H1 (cell line): ENCODE measurements around the gene C12orf56. TPM values are rescaled to one million over a fixed set of nuclear protein-coding genes. Genes with fewer than 3 reads are reported as not detected.

Experiments
- ASH2L ChIP-seq: fragments of 200-600, 300-600 bp; sonication (generic); IDR thresholded peaks from one replicate; pipeline ENCODE4 v1.7.1; 2017; ENCODE audit warnings: low read length
- GTF2F1 ChIP-seq: IDR thresholded peaks from 2 replicates; pipeline ENCODE4 v1.6.1; 2012; ENCODE audit warnings: low read depth, low read length, improper control_type of control experiment, borderline replicate concordance
- POU5F1 ChIP-seq: IDR thresholded peaks from 2 replicates; pipeline ENCODE4 v1.6.1; 2011; ENCODE audit warnings: low read depth, mild to moderate bottlenecking, low read length, moderate library complexity
- RFX5 ChIP-seq: IDR thresholded peaks from 2 replicates; pipeline ENCODE4 v1.6.1; 2011; ENCODE audit warnings: low read depth, low read length, improper control_type of control experiment, borderline replicate concordance
- SP2 ChIP-seq: IDR thresholded peaks from 2 replicates; pipeline ENCODE4 v1.6.1; 2012; ENCODE audit warnings: mild to moderate bottlenecking, low read length, inconsistent platforms
- TEAD4 ChIP-seq: IDR thresholded peaks from 2 replicates; pipeline ENCODE4 v1.6.1; 2012; ENCODE audit warnings: low read depth, low read length, inconsistent platforms, mixed read lengths
- polyA plus RNA-seq, 7 experiments: library from polyadenylated mRNA; depleted of rRNA in 3 of 7; stranded (reverse) in 5 of 7; unstranded in 2 of 7; fragments of >200 nt in 5 of 7; fragments of 200-250 nt in 2 of 7; gene quantifications; 1 replicate in 5 of 7; 2 replicates in 1 of 7; 4 replicates in 1 of 7; pipeline versions ENCODE4 v1.2.1 to v1.2.3, GENCODE V29; 2011 to 2013; ENCODE audit warnings: missing spikeins in 2 of 7, mixed read lengths in 2 of 7
- total RNA-seq: library from RNA; stranded (reverse); fragmentation: NEBNext Ultra II Directional; extraction: Animal tissue kit (Norgen Biotek cat#: 25700); gene quantifications from 2 replicates; pipeline ENCODE4 v1.2.1, GENCODE V29; 2021

Gene C12orf56
- total and polyA plus RNA-seq, 2 of the 8 experiments (the other 6 are each of a cell fraction or from before 2014, with no cell fraction given), result 1.1 to 2.9 TPM

DNA sequence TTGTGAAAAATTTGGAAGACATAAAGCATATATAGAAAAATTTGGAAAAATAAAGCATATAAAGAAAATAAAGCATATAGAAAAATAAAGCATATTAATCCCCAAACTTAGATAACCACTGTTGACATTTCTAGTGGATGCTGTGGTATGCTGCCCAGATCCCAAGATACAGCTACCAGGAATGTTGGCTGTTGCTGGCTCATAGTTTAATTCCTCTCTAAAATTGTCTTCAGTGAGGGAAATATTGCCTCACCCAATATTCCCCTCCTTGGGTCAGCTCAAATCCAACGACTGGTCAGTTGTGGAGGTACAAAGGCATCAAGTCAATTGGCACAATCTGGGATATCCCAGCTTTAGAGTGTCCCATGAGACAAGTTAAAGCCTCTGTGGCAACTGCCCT is 158.4 kb downstream of the C12orf56 start (continued):
- TF ChIP-seq GTF2F1 (no peak), SP2 (no peak), POU5F1 (no peak), ASH2L (no peak), TEAD4 (no peak), RFX5 (no peak)
